Activated naive CD4-positive, alpha-beta T cell treated with anti-CD3 and anti-CD28 coated beads, Interleukin-2, amount 50 U/mL, for 16 hours (primary cell): ENCODE results near the gene ADAMTSL3.

Experiments used
- DNase-seq: peaks from one replicate; pipeline ENCODE4 v3.0.0-alpha.2; 2020

Gene ADAMTSL3

GRCh38 chr15:83844742-83845141, 190.8 kb downstream of the ADAMTSL3 start:
- DNase-seq: no peak

GRCh38 chr15:83845230-83845629, 191.3 kb downstream of the ADAMTSL3 start:
- no peak for DNase-seq

- DNase-seq: no peak
Measured at GRCh38 chr15:83846847-83847246, 192.9 kb downstream of the ADAMTSL3 start.

GRCh38 chr15:83848315-83849050, 194.6 kb downstream of the ADAMTSL3 start:
- DNase-seq: no peak

- no peak for DNase-seq
Measured at GRCh38 chr15:83850015-83850414, 196.1 kb downstream of the ADAMTSL3 start.

- no peak for DNase-seq
Measured at GRCh38 chr15:83850501-83851245, 196.8 kb downstream of the ADAMTSL3 start.

GRCh38 chr15:83853232-83853631, 199.3 kb downstream of the ADAMTSL3 start:
- no peak for DNase-seq

- DNase-seq: no peak
Measured at GRCh38 chr15:83854321-83854720, 200.4 kb downstream of the ADAMTSL3 start.

GRCh38 chr15:83854950-83855707, 201.2 kb downstream of the ADAMTSL3 start:
- no peak for DNase-seq

- no peak for DNase-seq
Measured at GRCh38 chr15:83855956-83856355, 202.0 kb downstream of the ADAMTSL3 start.

GRCh38 chr15:83858820-83859505, 205.0 kb downstream of the ADAMTSL3 start:
- no peak for DNase-seq

GRCh38 chr15:83866692-83867091, 212.8 kb downstream of the ADAMTSL3 start:
- DNase-seq: no peak

GRCh38 chr15:83869341-83869740, 215.4 kb downstream of the ADAMTSL3 start:
- DNase-seq: no peak

GRCh38 chr15:83871808-83872559, 218.1 kb downstream of the ADAMTSL3 start:
- no peak for DNase-seq

- no peak for DNase-seq
Measured at GRCh38 chr15:83873966-83874365, 220.0 kb downstream of the ADAMTSL3 start.

- no peak for DNase-seq
Measured at GRCh38 chr15:83880529-83880928, 226.6 kb downstream of the ADAMTSL3 start.

- no peak for DNase-seq
Measured at GRCh38 chr15:83881156-83881555, 227.2 kb downstream of the ADAMTSL3 start.

GRCh38 chr15:83886321-83886720, 232.4 kb downstream of the ADAMTSL3 start:
- DNase-seq: no peak

GRCh38 chr15:83887404-83887803, 233.5 kb downstream of the ADAMTSL3 start:
- no peak for DNase-seq

- DNase-seq: no peak
Measured at GRCh38 chr15:83887961-83888360, 234.0 kb downstream of the ADAMTSL3 start.

GRCh38 chr15:83889995-83890394, 236.1 kb downstream of the ADAMTSL3 start:
- DNase-seq: no peak

GRCh38 chr15:83890587-83890986, 236.7 kb downstream of the ADAMTSL3 start:
- DNase-seq: no peak
